ENCODE data around the gene ADAMTSL3. TPM values are rescaled to one million over a fixed set of nuclear protein-coding genes. Genes with fewer than 3 reads are reported as not detected.
A peak's percentile ranks its signal among the peaks of the same experiment; 100 is the strongest.

The ADAMTSL3 gene
- total RNA-seq, 4 donors from 2014 or later = 3.1 to 48.2 (median 24.6) TPM

DNA sequence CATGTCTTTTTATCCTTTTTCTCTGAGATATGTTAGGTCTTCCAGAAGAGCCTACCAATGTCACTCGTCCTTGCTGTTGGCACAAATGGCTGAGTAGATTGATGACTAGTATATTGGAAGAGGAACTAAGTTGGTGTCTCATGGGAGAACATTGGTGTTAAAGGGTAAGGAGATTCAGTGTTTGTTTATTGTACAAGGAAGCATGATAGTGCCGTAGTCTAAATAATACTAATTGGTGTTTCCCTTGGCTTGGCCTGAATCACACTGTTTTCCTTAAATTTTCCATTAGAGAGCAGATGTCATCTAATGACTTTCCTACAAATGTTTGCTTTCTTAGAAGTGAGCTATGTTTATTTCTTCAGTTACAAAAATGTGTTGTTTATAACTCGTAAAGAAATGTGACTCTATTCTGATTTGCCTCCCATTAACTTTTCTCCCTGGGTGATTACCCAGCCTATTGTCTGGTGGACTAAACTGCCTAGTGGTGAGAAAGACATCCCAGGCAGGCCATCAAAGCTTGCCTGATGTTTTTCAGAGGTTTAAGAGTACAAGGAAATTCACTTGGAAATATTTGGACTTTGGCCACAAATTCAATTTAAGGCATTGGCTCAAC, 28.7 kb downstream of the ADAMTSL3 start:
- H3K36me3 ChIP-seq = no peaks in the 10 kb centered on the region
- H3K27me3 ChIP-seq = no peaks in the 10 kb centered on the region
- no peak overlapping the region for H3K4me3 ChIP-seq
- DNase-seq = no peak
- intact Hi-C loops (cut with DNase I; ENCODE audit: low total_unique reads) = no loop called here
- no peaks in the 10 kb centered on the region for H3K9me3 ChIP-seq
- H3K4me1 ChIP-seq = peaks cover 0 to 5% of the 10 kb centered on the region in 2 donors
- no peak for TF ChIP-seq CTCF (IDR thresholded peaks at IDR 0.05)
- no peak for TF ChIP-seq POLR2A (IDR thresholded peaks at IDR 0.05)
- peak overlapping the region in 1 of 2 donors; percentile 2 for H3K27ac ChIP-seq

DNA sequence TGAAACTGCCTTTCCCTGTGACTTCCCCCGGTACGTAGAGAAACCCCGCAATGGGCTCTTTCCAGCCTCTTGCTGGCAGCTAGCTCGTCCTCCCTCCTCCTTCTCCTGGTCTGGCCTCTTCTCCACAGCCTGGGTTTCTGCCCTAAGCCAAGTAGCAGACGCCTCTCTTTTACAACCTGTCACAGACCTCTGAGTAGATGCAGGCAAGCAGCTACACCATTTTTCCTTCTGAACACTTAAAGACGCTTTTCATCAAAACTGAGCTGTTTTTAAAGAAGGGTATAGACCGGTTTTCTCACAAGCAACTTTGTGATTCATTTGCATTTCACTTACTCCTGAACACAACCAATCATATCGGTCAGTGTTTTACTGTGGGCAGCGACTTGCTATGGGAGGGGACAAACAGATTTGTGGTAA, 32.0 kb downstream of the ADAMTSL3 start:
- no peaks in the 10 kb centered on the region for H3K36me3 ChIP-seq
- TF ChIP-seq POLR2A (IDR thresholded peaks at IDR 0.05) (no peak), CTCF (IDR thresholded peaks at IDR 0.05) (no peak)
- peak overlapping the region; percentile 14 to 30 for H3K4me3 ChIP-seq
- no peaks in the 10 kb centered on the region for H3K27me3 ChIP-seq
- intact Hi-C loops (cut with DNase I; ENCODE audit: low total_unique reads) = no loop called here
- no peaks in the 10 kb centered on the region for H3K9me3 ChIP-seq
- peak overlapping the region; percentile 59 to 74 for H3K27ac ChIP-seq
- peaks cover 0 to 5% of the 10 kb centered on the region in 2 donors for H3K4me1 ChIP-seq
- peak; percentile 78 to 84 for DNase-seq

DNA sequence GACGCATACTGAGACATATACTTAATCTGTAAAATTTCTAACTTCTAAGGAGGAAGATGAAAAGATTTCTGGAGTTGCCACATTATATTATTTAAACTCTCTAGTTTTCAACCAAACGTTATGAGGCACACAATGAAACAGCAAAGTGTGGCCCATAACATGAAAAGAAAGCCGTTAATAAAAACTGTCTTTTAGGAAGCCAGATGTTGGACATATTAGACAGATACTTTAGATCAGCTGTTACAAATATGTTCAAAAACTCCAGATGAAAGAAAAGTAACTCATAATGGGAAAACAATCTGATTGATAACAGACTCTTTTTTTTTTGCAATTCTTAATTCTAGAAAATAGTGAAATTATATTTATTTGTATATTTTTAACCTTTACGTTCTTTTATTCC, 34.3 kb downstream of the ADAMTSL3 start:
- H3K36me3 ChIP-seq = no peaks in the 10 kb centered on the region
- intact Hi-C loops (cut with DNase I; ENCODE audit: low total_unique reads) = no loop called here
- H3K4me1 ChIP-seq = peaks cover 2 to 5% of the 10 kb centered on the region in 2 donors
- DNase-seq = no peak
- H3K27ac ChIP-seq = no peak overlapping the region
- no peak overlapping the region for H3K4me3 ChIP-seq
- H3K9me3 ChIP-seq = no peaks in the 10 kb centered on the region
- TF ChIP-seq CTCF (IDR thresholded peaks at IDR 0.05) (no peak), POLR2A (IDR thresholded peaks at IDR 0.05) (no peak)
- no peaks in the 10 kb centered on the region for H3K27me3 ChIP-seq

- no peak overlapping the region for H3K4me3 ChIP-seq
- H3K27me3 ChIP-seq = no peaks in the 10 kb centered on the region
- TF ChIP-seq POLR2A (IDR thresholded peaks at IDR 0.05) = no peak
- no peak for TF ChIP-seq CTCF (IDR thresholded peaks at IDR 0.05)
- peaks cover 5% of the 10 kb centered on the region in 2 donors for H3K4me1 ChIP-seq
- no peaks in the 10 kb centered on the region for H3K36me3 ChIP-seq
- intact Hi-C loops (cut with DNase I; ENCODE audit: low total_unique reads) = no loop called here
- no peaks in the 10 kb centered on the region for H3K9me3 ChIP-seq
- no peak overlapping the region for H3K27ac ChIP-seq
- DNase-seq = no peak
These were observed 36.8 kb downstream of the ADAMTSL3 start for GRCh38 chr15:83690676-83691075.

DNA sequence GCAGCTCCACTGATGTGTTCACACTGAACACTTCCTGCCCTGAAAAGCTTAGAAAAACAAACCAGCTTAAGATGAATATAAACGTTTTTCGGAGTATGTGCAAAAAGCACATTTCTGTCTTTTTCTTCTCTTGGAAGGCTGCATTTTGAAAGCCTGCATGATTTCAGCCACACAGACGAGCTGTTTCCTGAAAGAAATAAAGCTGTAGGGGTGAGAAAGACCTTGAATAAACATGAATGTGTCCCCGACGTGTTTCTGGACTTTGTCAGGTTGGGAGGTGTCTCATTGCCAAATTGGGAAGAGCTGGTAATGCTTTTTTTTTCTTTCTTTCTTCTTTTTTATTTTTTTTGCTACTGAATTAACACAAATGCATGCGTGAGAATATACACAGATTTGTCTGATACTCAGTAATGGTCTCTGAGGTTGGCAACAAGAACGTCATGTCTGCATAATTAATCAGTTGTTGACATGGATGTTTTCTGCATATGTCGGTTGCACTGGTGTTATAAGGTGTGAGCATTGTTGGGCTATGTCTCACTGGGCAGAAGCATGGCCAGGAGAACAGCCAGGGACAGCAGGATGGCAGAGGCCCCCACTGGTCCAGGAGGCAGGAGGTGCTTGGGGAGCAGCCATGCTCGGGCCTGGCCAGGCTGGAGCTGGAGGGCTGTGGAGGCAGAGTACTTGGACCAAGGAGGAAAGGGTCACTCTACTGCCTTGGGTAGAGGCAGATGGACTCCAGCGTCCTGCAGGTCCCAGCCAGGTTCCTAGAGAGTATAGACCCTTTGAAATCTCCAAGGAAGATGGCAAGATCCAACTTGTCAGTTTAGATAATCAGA, 39.0 kb downstream of the ADAMTSL3 start:
- H3K9me3 ChIP-seq = no peaks in the 10 kb centered on the region
- peak overlapping the region; percentile 69 to 80 for H3K27ac ChIP-seq
- H3K27me3 ChIP-seq = no peaks in the 10 kb centered on the region
- no peaks in the 10 kb centered on the region for H3K36me3 ChIP-seq
- peak overlapping the region in 1 of 2 donors; percentile 2 for H3K4me3 ChIP-seq
- peak; percentile 32 to 47 for DNase-seq
- intact Hi-C loops (cut with DNase I; ENCODE audit: low total_unique reads) = no loop called here
- no peak for TF ChIP-seq POLR2A (IDR thresholded peaks at IDR 0.05)
- TF ChIP-seq CTCF (IDR thresholded peaks at IDR 0.05) = no peak
- peaks cover 0 to 8% of the 10 kb centered on the region in 2 donors for H3K4me1 ChIP-seq
